Stimulated activated CD4-positive, alpha-beta T cell treated with anti-CD3 and anti-CD28 coated beads, TNF-alpha, amount 100 ng/mL, for 1 hour (primary cell): ENCODE measurements around the gene MDM2.
"Not testable (repeated sequence)": the region's sequence is repeated elsewhere in the genome, so short reads cannot be mapped to it uniquely, and the experiment has no call there.

Experiments
- DNase-seq, 3 donors: peaks; one replicate each; pipeline ENCODE4 v3.0.0-alpha.2; 2020; ENCODE audit warnings: low read depth in 3 of 3, low spot score in 1 of 3

MDM2 gene

DNA sequence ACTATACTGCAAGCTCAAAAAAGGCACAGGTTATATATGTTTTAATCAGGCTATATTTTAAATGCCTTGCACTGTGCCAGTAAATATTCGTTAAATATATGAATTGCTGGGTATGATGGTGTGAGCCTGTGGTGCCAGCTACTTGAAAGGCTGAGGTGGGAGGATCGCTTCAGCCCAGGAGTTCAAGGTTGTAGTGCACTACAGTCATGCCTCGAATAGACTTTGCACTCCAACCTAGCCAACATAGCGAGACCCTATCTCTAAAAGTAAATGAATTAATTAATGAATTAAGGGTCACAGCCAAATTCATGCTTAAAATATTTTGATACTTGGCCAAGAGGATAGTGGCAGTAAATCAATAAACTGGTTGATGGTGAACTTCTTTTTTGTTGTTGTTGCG lies 22.2 kb upstream of the MDM2 start:
- no peak for DNase-seq

DNA sequence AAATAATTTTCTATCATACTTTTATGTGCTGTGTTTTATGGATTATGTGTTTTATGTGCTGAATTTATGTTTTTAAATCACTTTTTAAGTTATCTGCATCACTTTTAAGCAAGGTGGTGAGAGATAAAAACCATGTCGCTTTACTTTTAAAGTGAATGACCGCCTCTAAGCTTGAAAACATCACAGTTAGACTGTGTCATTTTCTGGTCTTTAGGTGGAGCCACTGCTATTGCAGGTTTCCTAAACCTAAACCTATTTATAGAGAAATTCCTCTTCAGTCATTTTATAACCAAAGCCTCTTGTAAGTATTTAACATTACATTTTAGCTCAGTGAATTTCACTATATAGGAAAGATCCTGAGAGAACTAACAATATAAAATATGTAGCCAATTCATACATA lies 21.0 kb upstream of the MDM2 start:
- DNase-seq, result no peak

DNA sequence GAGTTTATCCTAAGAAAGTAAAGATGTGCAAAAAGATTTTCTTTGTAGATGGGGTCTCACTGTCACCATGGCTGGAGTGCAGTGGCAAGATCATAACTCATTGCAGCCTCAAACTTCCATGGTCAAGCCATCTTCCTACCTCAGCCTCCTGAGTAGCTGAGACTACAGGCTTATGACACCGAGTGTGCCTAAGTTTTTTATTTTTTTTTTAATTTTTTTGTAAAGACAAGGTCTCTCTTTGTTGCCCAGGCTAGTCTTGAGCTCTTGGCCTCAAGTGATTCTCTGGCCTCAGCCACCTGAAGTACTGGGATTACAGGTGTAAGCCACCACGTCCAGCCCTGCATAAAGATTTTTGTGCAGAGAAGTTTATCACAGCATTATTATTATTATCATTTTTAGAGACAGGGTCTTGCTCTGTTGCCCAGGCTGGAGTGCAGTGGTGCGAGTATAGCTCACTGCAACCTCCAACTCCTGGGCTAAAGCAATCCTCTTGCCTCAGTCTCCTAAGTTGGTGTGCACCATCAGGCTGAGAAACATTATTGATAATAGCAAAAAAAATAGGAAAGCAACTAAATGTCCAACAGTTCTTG lies 19.3 kb upstream of the MDM2 start:
- DNase-seq, result no peak

DNA sequence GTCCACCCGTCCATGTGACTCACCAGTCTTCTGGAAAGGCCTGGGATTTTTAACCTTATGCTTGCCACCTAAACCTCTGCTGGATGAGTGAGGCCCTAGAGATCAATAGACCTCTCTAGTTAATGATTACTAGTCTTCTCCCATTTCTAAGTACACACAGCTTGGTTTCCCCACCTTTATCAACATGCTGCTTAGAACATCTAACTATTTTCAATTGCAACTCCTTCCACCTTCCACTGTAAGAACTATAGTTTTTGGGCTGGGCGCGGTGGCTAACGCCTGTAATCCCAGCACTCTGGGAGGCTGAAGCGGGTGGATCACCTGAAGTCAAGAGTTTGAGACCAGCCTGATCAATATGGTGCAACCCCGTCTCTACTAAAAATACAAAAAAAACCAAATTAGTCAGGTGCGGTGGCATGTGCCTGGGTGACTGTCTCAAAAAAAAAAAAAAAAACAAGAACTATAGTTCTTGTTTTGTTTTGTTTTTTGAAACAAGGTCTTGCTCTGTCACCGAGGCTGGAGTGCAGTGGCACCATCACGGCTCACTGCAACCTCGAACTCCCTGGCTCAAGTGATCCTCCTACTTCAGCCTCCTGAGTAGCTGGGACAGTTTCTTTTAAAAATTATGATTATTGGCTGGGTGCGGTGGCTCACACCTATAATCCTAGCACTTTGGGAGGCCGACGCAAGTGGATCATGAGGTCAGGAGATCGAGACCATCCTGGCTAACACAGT lies 18.7 kb upstream of the MDM2 start:
- no peak for DNase-seq

DNA sequence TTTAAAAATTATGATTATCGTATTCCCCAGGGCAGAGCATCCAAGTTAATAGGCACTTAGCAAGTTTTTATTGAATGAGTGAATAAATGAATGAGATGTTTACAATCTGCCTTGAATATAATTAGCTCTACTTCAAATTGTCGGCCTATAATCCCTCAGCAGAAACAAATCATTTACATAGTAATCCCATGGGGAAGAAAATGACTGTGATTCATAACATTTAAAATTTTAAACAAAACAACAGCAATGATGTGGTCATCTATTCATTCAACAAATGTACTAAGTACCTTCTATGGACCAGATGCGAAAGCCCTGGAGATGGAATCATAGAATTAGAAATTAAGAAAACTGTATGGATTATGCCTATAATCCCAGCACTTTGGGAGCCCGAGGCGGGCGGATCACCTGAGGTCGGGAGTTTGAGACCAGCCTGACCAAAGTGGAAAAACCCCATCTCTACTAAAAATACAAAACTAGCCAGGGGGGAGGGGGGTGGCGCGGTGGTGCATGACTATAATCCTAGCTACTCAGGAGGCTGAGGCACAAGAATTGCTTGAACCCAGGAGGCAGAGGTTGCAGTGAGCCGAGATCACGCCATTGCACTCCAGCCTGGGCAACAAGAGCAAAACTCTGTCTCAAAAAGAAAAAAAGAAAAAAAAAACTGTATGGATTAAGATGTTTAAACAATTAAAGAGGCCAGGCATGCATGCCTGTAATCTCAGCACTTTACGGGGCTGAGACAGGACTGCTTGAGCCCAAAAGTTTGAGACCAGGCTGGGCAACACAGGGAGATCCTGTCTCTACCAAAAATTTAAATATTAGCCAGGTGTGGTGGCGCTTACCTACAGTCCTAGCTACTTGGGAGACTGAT lies 17.7 kb upstream of the MDM2 start:
- DNase-seq, result no peak

DNA sequence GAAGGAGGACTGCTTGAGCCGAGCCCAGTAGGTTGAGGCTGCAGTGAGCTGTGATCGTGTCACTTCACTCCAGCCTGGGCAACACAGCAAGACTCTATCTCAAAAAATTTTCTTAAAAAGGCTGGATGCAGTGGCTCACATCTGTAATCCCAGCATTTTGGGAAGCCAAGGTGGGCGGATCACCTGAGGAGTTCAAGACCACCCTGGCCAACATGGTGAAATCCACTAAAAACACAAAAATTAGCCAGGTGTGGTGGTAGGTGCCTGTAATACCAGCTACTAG lies 17.1 kb upstream of the MDM2 start:
- no peak for DNase-seq

DNA sequence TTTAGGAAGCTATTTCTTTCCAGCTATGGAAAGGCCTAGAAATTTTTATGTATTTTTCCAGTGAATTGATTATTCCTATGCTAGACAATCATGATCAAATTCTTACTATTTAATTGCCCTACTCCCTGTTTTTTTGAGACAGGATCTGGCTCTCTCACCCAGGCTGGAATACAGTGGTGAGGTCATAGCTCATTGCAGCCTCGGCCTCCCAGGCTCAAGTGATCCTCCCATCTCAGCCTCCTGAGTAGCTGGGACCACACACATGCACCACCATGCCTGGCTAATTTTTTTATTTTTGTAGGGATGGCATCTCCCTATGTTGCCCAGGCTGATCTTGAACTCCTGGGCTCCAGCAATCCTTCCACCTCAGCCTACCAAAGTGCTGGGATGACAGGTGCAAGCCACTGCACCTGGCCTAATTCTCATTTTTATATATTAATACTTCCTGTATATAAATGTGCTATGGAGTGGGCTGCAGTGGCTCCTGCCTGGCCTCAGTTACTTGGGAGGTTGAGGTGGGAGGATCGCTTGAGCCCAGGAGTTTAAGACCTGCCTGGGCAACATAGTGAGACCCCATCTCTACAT lies 16.0 kb upstream of the MDM2 start:
- no peak for DNase-seq

DNA sequence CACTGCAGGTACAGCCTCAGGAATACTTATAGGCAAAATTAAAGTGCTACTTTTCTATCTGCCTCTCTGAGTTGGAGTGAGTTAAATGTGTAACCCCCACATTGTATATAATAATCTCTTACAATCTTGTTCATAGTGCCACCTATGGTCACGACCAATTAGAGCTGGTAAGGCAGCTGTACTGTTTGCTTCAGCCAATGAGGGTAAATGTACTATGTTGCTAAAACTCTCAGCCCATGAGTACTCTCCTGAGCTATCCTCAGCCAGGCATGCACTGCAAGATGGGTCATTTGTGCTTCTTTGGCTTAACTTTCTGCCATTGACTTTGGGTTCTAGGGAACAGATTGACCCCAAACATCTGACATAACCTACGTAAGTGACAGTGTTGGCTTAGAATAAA lies 15.0 kb upstream of the MDM2 start:
- DNase-seq, result no peak

DNA sequence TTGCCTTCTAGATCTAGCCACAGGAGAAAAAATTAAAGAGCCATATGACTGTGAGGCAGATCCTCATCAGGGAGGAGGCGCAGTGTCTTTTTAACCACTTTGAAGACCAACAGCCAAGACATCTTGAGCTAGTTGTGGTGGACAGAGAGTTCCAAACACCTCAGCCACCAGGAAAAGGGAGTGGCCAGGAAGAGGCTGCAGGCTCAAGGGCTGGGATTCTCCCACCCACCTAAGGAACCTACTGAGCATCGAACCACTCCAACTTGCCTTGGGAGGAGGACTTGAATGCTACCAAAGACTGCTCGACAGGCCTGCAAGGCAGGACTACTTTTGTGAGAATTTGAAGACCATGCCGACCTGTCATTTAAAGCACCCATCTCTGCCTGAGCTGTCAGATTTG lies 14.5 kb upstream of the MDM2 start:
- DNase-seq, result no peak

DNA sequence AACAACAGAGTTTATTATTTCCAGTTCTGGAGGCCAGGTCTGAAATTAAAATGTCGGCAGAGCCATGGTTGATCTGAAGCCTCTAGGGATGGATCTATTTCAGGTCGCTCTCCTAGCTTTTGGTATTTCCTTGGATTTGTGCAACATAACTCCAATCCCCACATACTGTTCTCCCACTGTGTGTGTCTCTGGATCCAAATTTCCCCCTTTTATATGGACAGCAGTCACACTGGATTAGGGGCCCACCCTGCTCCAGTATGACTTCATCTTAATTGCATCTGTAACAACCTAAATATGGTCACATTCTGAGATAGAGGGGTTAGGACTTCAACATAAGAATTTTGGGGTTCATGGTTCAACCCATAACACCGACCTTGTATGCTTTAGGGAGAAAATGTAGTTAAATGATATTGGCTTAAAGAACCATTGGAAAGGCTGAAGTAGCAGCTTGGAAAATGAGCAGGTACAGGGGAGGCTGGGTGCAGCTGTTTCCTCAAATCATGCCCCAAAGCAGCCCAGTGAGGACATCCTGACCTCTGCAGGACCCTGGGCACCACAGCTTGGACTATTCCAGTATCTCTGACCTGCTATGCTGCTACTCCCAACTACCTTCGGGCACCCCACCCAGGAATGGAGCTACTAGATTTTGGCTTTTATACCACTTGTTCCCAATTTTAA lies 13.9 kb upstream of the MDM2 start:
- DNase-seq, result no peak

DNA sequence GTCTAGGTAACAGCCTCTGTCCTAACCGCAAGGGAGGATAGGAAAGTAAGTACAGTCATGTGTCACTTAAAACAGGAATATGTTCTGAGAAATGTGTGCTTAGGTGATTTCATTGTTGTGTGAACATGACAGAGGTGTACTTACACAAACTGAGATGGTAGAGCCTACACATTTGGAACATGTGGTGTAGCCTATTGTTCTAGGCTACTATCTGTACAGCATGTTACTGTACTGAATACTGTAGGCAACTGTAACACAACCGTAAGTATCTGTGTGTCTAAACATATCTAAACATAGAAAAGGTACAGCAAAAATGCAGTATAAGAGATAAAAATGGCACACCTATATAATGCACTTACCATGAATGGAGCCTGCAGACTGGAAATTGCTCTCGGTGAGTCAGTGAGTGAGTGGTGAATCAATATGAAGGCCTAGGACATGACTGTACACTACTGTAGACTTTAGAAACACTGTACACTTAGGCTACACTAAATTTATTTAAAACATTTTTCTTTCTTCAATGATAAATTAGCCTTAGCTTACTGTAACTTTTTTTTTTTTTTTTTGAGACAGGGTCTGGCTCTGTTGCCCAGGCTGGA lies 13.2 kb upstream of the MDM2 start:
- no peak for DNase-seq

DNA sequence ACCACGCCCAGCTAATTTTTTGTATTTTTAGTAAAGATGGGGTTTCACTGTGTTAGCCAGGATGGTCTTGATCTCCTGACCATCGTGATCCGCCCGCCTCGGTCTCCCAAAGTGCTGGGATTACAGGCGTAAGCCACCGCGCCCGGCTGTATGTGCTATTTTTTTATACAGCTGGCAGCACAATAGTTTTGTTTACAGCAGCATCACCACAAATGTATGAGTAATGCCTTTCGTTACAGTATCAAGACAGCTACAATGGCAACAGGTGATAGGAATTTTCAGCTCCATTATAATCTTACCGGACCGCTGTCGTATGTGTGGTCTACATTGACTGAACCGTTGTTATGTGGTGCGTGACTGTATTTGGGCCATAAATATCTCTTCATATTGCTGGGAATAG lies 11.6 kb upstream of the MDM2 start:
- no peak for DNase-seq

DNA sequence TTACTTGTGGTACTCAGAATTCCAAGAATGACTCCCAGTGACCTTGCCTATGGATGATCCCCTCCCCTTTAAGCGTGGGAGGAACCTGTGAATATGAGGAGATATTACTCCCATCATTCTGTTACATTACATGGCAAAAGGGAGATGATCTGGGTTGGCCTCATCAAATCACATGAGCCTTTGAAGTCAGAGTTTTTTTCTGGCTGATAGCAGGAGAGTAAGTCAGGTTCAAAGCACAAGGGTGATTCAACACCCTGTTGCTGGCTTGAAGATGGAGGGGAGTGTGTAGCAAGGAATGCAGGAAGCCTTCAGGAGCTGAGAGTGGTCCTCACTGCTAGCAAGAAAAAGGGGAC lies 9.1 kb upstream of the MDM2 start:
- no peak for DNase-seq

DNA sequence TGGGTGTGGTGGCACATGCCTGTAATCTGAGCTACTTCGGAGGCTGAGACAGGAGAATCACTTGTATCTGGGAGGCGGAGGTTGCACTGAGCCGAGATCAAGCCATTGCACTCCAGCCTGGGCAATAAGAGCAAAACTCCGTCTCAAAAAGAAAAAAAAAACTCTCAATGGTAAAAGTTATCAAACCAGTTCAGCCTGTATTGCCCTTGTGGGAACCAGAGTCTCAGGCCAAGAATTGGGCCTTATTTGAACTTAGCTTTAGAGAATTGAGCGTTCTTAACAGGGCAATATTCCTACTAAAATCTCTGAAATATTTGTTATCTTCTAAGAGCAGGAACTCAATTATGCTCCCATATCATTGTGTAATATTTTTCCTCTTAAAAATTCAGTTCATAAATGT lies 7.7 kb upstream of the MDM2 start:
- DNase-seq, result no peak

DNA sequence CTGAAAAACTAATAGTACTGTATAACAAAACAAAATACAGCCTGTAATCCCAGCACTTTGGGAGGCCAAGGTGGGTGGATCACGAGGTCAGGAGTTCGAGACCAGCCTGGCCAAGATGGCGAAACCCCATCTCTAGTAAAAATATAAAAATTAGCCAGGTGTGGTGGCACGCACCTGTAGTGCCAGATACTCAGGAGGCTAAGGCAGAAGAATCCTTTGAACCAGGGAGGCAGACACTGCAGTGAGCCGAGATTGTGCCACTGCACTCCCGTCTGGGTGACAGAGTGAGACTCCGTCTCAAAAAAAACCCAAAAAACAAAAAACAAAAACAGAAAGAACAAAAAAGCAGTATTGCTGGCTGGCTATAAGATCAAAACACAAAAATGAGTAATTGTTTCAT lies 6.9 kb upstream of the MDM2 start:
- DNase-seq, result not testable (repeated sequence)

DNA sequence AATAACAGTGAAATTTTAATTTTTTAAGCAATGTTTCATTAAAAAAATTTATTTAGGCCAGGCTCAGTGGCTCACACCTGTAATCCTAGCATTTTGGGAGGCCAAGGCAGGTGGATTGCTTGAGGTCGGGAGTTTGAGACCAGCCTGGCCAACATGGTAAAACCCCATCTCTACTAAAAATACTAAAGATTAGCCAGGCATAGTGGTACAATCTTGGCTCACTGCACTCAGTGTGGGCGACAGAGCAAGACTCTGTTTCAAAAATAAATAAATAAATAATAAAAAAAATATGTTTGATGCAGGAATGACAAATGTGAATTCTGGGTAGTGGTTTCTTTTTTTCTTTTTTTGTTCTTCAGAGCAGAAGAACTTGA lies 5.6 kb upstream of the MDM2 start:
- not testable (repeated sequence) for DNase-seq

DNA sequence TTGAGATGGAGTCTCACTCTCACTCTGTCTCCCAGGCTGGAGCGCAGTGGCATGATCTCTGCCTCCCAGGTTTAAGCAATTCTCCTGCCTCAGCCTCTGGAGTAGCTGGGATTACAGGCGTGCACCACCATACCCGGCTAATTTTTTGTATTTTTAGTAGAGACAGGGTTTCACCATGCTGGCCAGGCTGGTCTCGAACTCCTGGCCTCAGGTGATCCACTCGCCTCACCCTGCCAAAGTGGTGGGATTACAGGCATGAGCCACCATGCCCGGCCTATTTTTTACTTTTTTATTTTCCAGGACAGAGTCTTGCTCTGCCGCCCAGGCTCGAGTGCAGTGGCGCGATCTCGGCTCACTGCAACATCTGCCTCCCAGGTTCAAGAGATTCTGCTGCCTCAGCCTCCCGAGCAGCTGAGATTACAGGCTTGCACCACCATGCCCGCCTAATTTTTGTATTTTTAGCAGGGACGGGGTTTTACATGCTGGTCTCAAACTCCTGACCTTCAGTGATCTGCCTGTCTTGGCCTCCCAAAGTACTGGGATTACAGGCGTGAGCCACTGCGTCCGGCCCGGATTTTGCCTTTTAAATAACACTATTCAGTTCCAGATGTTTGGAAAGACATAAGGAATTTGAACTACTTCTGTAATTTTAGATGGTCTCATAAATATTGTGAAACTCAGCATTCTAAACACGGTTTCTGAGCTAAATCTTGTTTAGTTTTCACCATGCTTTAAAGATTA lies 4.9 kb upstream of the MDM2 start:
- DNase-seq, result not testable (repeated sequence)

DNA sequence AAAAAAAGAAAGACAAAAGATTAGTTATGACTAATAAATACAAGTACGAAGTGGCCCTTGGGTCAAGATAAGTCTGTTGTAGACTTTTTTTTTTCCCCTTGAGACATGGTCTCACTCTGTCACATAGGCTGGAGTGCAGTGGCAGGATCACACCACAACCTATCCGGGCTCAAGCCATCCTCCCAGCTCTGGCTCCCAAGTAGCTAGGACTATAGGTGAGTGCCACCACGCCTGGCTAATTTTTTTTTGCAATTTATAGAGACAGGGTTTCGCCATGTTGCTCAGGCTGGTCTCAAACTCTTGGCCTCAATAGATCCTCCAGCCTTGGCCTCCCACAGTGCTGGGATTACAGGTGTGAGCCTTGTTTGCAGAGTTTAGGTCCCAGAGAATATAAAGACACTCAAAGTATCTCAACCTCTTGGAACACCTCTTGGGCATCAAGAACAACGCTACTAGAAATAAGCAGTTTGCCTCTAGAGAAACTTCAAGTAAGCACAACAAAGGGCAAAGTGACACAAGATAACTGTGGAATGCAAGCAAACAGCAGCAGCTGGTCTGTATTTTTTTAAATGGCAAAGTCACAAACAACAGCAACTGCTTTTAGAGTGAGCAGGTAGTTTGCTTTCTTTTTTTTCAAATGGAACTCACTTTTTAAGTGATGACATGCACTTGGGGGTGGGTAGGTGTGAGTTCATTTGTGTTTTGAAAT lies 3.9 kb upstream of the MDM2 start:
- DNase-seq, result no peak

DNA sequence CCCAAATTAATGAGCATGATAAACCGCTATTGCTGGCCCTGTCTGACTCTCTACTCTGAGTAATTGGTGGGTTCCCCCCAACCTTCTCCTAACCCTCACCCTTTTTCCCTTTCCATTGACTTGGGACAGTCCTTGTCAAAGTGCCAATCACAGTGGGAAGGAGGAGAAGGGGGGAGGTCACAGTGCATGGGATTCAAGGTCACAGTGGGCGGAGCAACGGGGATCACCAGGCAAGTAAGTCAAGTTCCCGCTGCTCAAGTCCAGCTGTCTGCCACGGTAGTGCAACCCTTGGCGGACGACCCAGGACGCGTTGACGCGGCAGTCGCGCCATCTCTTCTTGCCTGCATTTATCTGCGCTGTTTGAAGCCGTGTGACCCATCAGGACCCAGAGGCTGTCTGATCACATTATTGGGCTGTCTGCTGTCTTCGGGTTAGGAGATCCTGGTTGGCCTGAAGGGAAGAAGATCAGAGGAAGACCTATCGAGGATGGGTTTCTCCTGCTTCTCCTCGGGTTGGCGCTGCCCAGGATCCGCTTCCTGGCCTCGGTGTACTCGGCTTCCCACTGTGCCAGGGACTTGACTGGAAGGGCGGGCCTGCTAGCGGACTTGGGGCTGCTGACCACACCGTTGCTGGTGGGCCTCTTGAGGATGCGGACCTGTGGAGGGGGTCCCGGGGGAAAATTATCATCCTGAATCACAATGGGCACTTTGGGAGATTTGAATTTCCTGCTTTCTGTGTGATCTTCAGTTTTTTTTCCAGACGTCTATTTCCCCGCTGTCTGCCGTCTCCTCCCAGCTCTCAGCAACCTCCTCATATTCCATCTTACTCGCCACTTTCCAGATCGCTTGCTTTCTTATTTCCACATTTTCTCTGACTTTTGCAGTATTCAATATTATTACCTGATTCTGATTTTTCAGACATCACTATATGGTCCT lies 3.1 kb upstream of the MDM2 start:
- DNase-seq, result no peak
